GM12865 (cell line): ENCODE data around the gene TBC1D19.
A peak's percentile ranks its signal among the peaks of the same experiment; 100 is the strongest.
"Not testable (repeated sequence)": the region's sequence is repeated elsewhere in the genome, so short reads cannot be mapped to it uniquely, and the experiment has no call there.

Experiments
- DNase-seq: peaks from one replicate; pipeline ENCODE4 v3.0.0; 2010; ENCODE audit warnings: low read depth
- H3K4me3 ChIP-seq: 2 replicates; pipeline ENCODE4 v1.5.1; 2011; ENCODE audit warnings: mild to moderate bottlenecking, low read depth, low read length, control low read depth
- CTCF ChIP-seq: IDR thresholded peaks from 2 replicates; pipeline ENCODE4 v1.5.1; 2011; ENCODE audit warnings: low read length, control low read depth, low read depth, inconsistent platforms; ENCODE audit not compliant: insufficient read depth; ENCODE audit errors: missing control alignments

Gene TBC1D19

DNA sequence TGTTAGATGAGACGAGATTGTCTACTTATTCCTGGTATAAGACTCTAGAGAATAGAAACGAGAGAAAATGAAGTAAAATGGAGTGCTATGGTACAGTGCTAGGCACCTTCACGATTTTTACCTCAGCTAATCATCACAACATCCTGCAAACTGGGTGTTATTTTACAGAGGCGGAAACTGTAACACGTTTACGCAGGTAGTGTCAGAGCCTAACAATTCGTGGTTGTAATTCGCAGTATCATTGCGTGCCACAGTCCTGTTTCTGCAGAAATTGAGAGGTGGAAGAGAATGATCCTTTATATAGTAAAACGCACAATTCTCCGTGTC is 383 bp upstream of the TBC1D19 start:
- DNase-seq: no peak
- no peak for TF ChIP-seq CTCF
- H3K4me3 ChIP-seq: peak overlapping the region; percentile 77

DNA sequence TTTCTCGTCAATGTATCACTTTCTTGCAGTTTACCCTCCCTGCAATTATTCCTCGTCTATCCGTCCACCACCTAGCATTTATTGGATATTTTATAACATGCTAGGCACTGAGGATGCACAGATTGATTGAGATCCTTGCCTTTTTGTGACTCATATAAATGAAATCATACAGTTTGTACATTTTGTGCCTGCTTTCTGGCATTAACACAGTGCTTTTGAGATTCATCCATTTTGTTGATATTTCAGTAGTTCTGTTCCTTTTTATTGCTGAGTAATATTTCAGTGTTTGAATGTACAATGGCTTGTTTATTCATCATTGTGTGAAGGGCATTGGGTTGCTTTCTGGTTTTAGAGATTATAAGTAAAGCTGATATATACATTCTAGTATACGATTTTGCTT is 841 bp downstream of the TBC1D19 start:
- peak overlapping the region; percentile 77 for H3K4me3 ChIP-seq
- no peak for TF ChIP-seq CTCF
- DNase-seq: no peak

DNA sequence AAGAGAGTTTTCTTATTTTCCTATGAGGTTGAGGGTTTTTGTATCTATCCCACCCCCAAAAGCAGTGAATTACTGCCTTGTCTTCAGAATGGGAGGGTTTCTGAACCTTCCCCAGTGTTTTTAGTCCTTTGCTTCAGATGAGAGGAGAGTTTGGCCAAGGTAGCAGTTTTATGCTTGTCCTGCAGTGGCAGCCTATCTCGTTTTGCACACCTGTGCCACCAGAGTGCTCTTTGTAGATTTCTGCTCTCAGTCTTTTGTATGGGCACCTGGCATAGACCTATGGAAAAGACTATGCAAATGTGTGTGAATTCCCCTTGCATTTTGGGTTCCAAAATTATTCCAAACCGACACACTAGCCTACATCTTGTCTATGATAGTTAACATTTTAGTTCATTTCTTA is 5.8 kb downstream of the TBC1D19 start:
- DNase-seq: no peak
- TF ChIP-seq CTCF: no peak

DNA sequence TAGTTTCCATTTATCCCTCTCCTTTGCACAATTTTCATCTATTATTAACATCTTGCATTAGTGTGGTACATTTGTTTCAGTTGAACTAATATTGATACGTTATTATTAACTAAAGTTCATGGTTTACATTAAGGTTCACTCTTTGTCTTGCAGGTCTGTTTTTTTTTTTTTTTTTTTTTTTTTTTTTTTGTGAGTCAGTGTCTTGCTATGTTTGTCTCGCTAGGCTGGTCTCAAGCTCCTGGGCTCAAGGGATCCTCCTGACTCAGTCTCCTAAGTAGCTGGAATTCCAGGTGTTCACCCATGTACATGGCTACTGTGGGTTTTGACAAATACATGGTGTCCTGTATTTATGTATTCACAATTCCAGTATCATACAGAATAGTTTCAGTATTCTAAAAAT is 6.8 kb downstream of the TBC1D19 start:
- TF ChIP-seq CTCF: no peak

More for the DNA sequence above, 5.8 kb downstream of the TBC1D19 start:
- no peak overlapping the region for H3K4me3 ChIP-seq

GRCh38 chr4:26593557-26593956 is 9.7 kb downstream of the TBC1D19 start:
- DNase-seq, H3K4me3 ChIP-seq: not testable (repeated sequence)

More for the DNA sequence above, 6.8 kb downstream of the TBC1D19 start:
- no peak for DNase-seq
- H3K4me3 ChIP-seq: no peak overlapping the region

- no peak for TF ChIP-seq CTCF
- DNase-seq: no peak
- H3K4me3 ChIP-seq: no peak overlapping the region
Observed at GRCh38 chr4:26594371-26594770, 10.5 kb downstream of the TBC1D19 start.

GRCh38 chr4:26594778-26595177 is 10.9 kb downstream of the TBC1D19 start:
- no peak overlapping the region for H3K4me3 ChIP-seq
- no peak for TF ChIP-seq CTCF
- peak; percentile 9 for DNase-seq

DNA sequence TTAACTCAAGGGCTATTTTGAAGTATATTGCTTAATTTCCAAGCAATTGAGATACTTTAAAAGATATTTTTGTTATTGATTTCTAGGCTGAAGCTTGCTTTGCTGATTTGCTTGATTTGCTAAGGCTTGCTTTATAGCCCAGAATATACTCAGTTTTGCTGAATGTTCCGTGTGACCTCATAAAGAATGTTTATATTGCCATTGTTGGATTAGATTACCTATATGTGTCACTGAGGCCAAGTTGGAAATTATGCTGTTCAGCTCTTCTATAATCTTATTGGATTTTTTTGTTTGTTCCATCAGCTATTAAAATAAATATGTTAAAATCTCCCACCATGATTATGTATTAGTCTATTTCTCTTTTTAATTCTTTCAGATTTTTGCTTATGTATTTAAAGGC is 13.0 kb downstream of the TBC1D19 start:
- DNase-seq: no peak
- TF ChIP-seq CTCF: no peak
- no peak overlapping the region for H3K4me3 ChIP-seq
